Hematopoietic multipotent progenitor cell treated with erythropoietin and hydrocortisone succinate and interleukin-3 and kit ligand, for 15 days (in vitro differentiated cells): ENCODE measurements around the gene FUT7.
A peak's percentile ranks its signal among the peaks of the same experiment; 100 is the strongest.
"Not testable (repeated sequence)": the region's sequence is repeated elsewhere in the genome, so short reads cannot be mapped to it uniquely, and the experiment has no call there.

Source experiments
- DNase-seq: peaks from one replicate; pipeline ENCODE4 v3.0.0-alpha.2; 2015; ENCODE audit warnings: low spot score

FUT7 gene

DNA sequence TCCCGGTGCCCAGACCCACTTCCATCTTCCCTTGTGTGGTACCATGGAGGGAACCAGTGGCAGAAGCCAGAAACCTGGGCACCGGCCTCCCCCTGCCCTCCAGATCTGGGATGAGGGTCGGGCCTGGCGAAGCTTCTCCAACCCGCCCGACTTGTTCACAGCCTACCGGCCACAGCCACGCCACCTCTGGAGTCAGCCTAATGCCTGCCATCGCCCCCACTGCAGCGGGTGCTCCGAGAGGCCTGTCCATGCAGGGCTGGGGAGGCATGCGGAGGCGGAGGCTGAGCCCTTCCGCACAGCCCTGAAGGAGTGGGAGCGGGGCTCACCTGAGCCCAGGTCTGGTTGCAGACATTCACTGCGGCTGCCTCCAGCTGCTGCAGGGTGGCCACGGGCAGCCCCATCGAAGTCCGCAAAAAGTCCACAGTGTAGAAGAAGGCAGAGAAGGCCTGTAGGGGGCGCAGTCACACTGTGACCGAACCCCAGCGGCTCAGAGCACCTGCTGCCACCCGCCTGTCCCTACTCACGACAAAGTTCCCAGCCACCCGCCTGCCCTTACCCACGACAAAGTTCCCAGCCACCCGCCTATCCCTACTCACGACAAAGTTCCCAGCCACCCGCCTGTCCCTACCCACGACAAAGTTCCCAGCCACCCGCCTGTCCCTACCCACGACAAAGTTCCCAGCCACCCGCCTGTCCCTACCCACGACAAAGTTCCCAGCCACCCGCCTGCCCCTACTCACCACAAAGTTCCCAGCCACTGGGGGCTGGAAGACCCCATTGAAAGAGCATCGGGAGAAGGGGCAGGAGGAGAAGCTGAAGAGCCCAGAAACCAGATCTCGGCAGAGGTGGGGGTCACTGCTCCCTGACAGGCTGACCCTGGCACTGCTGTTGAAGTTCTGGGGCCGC is 17.9 kb upstream of the FUT7 start:
- peak; percentile 59 for DNase-seq

DNA sequence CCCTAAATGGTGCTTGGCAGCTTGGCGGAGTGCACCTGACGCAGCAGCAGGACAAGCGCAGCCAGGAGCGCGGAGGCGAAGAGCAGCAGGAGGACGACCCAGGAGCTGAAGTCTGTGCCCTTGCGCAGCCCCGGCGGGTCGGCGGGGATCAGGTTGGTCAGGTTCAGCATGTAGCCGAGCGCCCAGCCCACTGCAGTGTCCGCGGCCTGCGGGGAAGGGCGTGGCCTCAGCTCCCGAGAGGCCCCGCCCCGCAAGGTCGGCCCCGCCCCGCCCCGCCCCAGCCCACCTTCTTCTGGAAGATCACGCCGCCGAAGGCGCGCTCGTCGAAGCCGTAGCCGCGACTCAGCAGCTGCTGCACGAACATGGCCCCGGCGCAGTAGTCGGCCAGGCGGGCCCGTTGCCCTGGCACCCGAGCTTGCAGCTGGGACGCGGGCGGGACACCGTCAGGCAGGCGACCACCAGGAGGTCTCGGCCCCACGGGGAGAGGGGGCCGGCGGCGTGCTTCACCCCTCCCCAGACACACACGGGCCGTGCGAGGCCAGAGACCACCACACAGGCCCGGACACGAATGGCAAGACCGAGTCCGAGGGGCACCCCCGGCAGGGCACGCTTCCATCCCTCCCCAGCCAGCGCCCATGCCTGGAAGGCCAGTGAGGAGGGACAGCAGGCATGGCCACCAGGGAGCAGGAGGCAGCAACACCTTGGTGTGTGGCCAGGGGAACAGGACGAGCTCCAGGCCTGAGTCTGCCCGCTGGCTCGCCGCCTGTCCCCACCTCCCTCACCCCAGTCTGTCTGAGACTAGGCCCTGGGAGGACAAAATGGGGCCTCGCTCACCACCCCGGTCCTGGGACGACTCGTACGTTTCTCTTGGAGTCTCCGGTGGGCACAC is 17.0 kb upstream of the FUT7 start:
- DNase-seq = no peak

DNA sequence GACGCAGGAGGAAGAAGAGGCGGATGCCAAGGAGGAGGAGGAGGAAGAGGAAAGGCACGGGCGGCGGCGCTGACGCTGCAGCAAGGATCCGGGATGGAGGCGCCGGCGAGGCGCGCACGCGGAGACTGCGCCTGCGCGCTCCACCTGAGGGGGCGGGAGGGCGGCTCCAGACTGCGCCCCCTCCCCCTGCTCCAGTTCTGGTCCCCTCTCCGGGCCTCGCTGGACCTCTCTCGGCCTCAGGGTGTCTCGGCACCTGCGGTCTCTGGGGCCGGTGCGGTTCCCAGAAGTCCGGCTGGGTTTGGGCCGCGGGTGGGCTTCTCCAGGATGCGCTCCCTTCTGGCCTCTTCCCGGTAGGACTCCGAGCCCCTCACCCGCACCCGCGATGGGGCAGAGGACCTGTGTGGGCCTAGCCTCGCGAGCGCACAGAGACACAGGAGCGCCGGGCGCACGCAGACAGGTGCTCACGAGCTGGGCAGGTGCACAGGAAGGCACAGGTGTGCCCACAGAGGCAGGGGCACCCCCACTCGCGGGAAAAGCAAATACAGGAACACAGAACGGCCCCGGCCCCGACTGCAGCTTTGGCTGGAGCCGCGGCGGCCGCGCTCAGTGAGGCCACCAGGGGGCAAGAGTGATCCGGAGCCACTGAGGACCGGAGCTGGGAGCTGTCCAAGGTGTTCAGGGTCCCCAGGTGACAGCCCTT is 14.3 kb upstream of the FUT7 start, which contains the start of gene NPDC1:
Gene NPDC1 (minus strand): TSS at position 90 of the 700 bp plus-strand sequence. CDS start 188 bp downstream, outside the sequence.
- peak; percentile 52 for DNase-seq

DNA sequence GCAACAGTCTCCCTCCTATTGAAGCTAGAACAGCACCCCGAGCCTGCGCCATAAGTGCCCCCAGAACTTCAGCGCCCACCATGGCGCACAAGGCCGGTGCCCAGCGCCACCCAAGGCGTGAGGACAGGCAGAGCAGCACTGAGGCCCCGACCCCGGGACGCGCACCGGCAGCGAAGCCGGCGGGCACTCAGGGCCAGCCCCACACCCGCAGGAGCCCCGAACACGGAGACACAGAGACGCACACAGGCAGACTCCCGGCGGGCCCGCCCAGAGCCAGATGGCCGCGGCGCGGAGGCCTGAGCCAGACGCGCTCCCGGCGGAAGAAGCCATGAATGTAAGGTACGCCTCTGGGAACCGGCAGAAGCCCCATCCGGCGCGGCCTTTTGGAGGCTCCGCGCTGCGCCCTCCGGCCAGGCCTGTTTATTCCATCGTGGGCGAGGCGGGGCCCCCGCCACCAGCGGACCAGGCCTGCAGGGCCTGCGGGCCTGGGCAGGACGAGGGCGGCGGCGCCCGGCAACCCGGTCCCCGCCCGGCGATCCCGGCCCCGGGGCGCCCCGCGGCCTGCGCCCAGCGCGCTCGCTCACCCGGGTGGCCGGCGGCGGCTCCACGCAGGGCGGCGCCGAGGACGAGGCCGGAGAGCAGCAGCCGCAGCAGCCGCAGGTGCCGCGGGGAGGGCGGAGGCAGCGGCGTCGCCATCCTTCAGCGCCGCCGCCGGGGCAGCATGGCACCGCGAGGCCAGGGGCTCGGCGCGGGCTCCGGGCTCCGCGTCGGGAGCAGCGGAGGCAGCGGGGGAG is 13.6 kb upstream of the FUT7 start:
- DNase-seq = no peak

DNA sequence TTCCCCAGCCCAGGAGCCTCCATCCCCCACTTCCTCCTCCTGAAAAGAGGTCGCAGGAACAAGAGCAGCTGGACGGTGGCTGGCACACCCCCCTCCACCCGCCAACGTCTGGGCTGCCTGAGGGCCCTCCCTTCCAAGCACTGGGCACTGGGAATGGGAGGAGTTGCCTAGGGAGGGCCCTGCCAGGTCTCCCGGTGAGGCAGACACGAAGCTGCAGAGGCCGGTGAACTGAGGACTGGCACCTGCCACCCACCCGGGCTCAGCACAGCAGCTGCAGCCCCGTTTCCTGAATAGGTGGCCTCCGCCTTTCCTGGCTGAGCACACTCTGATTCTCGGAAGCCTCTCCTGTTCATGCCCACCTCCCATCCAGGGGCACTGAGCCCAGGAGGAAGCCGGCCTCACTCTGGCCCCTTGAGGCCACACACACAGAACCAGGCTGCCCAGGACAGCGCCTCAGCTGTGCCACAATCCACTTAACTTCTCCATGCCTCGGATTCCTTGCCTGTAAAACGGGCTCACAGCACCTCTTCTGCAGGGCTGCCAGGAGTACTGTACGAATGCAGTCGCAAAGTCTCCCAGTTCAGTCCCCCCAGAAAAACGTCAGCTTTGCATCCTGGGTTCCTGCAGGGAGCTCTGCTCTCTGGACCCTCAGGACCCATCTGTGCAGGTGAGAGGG is 12.8 kb upstream of the FUT7 start:
- no peak for DNase-seq

DNA sequence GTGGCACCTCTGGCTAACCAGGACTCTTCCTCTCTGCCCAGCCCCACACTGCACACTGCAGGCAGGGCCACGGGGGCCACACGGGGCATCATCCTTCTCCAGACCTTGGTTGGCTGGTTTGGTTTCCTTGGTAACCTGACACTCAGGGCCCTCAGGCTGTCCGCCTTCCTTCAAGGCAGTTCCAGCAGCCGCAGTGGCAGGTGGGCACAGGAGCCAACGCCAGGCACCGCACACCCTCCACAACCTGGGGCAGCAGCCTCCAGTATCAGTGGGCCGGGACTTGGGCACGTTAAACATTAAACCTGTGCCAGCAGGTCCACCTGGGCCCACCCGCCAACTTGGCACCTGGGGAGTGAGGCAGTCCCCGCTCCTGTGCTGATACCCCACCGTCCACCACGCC is 12.1 kb upstream of the FUT7 start:
- DNase-seq = no peak

DNA sequence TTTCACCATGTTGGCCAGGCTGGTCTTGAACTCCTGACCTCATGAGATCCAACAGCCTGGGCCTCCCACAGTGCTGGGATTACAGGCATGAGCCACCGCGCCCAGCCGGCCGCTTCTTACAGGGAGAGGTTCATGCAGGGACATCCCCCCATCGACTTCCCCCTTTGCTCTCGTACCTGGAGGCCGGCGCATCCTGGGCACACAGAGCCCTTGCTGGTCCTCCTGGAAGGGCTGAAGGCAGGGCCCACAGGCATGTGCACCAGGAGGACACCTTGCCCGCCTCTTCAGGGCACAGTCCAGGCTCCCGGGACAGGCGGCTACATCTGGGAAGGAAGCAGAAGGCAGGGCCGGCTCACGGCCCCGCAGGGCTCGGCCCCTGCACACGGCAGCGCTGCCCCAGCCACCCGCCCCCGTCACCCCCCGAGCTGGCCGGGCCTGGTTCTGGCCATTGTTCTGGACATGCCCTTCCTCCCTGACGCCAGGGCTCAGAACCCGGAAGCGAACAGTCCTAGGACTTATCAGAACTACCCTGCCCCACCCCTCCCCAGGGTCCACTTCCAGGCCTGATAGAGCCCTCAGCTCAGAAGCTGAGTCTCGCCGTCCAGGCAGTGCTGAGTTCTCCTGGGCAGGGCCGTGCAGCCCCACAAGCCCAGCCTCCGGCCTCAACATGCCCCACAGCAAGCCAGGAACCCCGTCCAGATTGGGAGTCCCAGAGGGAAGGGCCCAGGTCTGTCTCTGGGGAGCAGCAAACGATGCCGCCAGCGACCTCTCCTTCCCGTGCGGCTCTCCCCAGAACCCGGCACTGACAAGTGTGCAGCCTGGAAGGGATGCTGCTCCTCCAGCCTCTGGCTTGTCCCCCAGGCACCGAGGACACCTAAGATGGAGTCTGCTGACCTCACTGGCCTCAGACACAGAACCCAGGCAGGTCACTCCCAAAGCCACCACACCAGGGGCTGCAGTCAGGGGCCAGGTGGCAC is 11.2 kb upstream of the FUT7 start:
- no peak for DNase-seq

DNA sequence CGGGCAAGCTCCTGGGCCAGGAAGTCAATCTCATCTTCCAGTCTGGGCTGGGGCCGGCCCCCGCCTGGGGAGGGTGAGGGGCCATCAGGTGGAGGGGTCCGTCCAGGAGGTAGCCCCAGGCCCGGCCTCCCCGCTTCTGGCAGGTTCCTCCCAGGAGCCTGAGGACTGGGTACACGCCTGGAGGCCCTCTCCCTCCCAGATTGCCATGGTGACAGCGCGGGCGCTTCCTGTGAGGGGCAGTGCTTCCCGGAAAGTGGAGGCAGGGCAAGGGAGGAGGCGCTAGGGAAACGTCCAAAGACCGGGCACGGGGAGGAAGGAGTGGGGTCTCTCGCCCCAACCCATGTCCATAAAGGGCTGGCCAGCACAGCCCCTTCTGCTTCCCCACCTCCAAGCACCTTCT is 9.2 kb upstream of the FUT7 start:
- no peak for DNase-seq

DNA sequence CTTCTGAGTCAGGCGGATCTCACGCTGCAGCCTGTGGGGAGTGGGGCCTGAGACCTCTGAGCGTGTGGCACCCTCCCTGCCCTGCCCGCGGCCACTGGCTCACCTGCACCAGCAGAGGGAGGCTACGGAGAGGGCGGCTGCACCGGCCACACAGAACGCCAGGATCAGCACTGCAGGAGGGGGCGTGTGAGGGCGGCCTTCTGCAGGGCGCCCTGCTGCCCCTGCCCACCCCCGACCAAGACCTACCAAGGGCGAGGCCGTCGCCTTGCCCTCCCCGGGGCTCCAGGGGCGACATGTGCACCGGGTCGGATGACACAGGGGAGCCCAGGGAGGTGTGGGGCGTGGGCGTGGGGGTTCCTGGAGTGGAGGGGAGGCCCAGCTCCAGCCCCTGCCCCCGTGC is 8.7 kb upstream of the FUT7 start:
- DNase-seq = no peak

DNA sequence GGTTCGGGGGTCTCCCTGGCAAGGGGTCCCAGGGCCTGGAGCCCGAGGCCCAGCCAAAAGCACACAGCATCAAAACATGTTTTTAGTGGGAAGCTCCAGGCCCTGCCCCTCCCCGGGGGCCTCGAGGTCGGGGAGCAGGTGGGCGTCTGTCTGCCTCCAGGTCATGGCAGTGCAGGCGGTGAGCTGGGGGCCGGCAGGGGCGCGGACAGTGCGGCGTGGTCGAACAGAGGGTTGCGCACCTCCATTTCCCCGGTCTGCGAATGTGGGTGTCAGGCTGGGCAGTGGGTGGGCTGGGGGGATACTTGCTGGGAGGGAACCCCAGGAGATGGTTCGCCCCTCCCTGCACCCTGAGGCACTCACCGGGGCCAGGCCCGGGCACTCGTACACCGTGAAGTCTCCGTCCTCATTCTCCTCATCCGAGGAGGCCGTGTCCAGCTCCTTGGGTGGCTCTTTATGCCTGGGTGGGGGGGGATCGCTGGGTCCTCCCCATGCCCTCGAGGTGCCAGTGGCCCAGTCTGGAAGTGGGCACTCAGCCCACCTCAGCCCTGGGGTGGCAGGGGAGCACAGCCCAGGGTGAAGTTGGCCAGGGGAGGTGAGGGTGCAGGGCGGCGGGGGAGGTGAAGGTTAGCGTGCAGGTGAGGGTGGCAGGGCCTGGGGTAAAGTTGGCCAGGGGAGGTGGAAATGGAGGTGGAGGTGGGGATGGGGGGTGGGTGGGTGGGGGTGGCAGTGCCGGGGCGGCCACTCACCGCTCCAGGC is 7.9 kb upstream of the FUT7 start:
- no peak for DNase-seq

DNA sequence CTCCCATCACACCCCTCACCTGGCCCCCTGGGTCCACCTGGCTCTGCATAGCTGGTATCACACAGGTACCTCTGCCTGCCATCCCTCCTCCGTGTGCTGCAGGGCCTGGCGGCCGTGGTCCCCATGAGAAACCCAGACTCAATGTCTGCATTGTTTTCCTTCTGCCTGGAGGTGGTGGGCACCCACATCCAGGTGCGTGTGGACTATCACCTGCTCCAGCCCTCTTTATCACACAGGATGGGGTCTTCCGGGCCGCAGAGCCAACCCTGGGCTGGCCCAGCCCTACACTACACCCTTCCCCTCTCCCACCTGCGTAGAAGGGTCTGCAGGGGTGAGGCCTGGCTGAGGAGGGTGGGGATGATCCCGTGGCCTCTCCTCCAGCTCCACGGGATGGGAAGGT is 7.0 kb upstream of the FUT7 start:
- DNase-seq = no peak

DNA sequence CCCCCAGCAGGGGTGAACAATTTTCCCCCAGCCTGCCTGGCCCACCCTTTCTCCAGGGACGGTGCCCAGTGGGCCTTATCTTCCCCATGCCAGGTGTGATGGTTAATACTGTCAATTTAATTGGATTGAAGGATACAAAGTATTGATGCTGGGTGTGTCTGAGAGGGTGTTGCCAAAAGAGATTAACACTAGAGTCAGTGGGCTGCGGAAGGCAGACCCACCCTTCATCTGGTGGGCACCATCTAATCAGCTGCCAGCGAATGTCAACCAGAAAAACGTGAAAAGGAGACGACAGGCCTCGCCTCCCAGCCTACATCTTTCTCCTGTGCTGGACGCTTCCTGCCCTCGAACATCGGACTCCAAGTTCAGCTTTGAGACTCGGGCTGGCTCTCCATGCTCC is 5.6 kb upstream of the FUT7 start:
- DNase-seq = no peak

DNA sequence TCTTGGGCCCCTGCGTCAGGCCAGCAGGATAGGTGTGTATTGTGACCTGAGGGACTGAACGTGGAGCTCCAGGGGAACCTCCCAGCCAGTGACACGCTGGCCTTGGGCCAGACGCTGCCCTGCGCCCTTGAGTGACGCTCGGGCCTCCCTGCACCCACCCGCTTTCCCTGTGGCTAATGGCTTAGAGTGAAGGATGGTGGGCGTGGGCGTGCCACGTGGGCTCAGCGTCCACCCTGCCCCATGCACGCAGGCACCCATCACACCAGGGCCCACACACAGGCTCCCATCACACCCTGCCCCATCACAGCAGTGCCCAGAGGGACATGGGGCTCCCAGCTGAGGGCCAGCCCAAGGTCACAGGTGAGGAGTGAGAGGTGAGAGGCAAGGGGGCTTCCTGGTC is 5.1 kb upstream of the FUT7 start:
- no peak for DNase-seq

DNA sequence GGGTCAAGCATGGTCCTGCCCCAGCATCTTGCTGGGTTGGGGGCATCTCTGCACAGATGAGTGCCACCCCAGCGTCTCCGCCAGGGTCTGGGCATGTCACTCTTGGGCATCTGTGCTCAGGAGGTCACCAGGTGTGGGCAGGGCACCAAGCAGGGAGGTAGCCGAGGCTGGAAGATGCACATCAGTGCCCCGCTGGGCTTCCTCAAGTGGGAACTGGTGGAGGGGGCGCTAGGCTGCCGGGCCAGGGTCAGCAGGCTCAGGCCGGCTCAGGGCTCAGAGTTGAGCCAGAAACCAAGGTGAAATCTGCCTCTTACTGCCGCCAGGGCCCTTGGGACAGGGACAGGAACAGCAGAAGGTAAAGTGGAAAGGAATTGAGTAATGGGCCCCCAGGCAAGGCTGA is 4.0 kb upstream of the FUT7 start:
- no peak for DNase-seq

DNA sequence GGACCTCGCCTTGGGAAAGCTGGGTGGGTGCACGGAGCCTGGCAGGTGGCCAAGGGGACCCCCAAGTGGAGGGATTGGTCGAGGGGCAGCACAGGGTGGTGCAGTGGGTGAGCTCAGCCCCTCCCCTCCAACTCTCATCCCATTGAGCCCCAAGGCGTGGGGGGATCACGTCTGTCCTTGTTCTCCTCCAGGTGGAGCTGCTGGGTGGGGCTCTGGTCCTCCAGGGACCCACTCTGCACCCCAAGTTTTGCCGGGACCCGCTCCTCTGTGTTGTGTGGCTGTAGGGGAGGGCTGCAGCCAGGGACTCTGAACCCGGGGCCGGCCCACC is 3.6 kb upstream of the FUT7 start:
- DNase-seq = no peak

DNA sequence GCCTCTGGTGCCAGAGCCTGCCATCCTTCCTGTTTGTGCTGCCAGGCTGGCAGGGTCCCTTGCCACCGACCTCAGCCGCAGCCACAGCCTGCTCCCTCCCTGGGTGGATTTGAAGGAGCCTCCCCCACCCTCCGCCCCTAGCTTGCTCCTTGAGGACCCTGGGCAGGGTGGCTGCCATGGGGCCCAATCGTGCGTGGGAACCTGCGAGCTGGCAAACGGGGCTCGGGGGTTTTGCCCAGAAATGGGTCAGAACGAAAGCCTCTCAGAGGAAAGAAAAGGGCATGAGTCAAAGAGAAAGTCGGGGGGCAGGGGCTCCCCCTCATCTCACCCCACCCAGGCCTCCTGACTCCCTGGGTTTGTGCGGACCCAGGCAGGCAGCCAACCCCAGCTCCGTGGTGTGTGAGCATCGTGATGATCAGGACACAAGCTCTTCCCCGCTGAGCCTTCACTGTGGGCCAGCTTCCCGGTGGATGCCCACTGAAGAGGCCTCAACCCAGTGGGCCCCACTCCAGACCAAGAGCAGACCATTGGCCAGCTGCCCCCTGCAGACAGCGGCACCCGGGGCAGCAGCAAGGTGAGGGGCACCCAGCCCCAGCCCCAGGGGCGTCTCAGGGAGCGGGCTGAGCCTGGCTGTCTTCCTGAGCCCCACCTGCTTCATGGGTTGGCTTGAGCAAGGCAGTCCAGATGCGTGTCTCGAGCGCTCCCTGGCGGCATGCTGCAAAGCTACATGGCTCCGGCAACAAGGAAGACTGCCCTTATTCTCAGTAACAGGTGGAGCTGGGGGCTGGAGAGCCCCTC is 3.0 kb upstream of the FUT7 start:
- peak; percentile 82 for DNase-seq

DNA sequence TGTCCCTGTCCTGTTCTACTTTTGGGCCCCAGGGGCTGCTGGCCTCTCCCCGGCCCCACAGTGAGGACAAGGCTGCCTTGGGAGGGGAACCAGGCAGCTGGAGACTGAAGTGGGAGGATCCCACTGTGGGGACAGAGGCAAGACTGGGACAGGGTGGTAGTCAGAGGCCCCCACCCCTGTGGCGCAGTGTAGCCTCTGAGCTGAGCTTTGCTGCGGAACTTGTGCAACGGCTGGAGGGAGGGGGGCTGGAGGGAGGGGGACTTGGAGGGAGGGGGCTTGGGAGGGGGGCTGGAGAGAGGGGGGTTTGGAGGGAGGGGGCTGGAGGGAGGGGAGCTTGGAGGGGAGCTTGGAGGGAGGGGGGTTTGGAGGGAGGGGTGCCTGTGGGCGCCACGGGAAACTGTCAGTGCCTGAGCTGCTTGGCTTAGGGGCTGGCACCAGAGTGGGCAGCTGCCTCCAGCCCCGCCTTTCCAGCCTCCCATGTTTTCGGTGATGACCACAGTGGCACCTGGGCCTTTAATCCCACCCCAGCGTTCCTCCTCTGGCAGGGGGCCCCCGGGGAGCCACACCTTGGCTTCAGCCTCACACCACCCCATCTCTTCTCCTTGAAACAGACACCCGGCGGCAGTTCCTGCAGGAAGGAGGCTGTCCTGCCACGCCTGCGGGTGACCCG is 2.3 kb upstream of the FUT7 start:
- no peak for DNase-seq

DNA sequence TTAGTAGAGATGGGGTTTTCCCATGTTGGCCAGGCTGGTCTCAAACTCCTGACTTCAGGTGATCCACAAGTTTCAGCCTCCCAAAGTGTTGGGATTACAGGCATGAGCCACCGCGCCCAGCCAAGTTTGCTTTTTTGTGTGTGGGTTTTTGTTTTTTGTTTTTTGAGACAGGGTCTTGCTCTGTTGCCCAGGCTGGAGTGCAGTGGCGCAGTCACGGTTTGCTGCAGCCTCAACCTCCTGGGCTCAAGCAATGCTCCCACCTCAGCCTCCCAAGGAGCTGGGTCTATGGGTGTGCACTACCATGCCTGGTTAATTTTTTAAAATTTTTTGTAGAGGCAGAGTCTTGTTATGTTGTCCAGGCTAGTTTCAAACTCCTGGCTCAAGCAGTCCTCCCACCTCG is 1.6 kb upstream of the FUT7 start:
- DNase-seq = not testable (repeated sequence)
